NCI-H748 (cell line): Measurements from ENCODE around the gene SLCO3A1.

Source experiments
- DNase-seq: peaks from one replicate; lab custom pipeline; 2025; ENCODE audit not compliant: unreplicated experiment; lab: John Stamatoyannopoulos, UW

Gene SLCO3A1

DNA sequence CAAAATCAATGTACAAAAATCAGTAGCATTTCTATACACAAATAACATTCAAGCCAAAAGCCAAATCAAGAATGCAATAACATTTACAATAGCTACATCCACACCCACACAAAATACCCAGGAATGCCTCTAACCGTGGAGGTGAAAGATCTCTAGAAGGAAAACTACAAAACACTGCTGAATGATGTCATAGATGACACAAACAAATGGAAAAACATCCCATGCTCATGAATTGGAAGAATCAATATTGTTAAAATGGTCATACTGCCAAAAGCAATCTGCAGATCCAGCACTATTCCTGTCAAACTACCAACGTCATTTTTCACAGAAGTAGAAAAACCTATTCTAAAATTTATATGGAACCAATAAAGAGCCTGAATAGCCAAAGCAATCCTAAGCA, 143.7 kb downstream of the SLCO3A1 start:
- DNase-seq: no peak

DNA sequence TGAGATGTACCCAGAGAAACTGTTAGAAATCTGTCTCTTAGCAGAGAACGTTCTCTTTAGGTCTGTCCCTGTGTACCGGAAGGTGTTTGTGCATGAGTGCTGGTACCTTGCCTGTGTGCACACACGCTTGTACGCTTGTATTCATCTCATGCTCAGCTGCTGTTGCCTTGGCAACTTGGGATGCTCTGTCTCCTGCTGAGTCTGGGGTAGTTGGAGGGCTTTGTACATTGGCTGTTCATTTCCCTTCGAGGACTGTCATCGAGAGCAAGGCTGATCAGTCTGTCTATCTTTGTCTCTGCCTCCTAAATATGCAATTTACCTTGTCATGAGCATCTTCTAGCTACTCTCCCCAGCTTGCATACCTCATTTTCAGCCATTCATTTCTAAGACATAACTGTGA, 147.2 kb downstream of the SLCO3A1 start:
- peak; percentile 93 for DNase-seq

DNA sequence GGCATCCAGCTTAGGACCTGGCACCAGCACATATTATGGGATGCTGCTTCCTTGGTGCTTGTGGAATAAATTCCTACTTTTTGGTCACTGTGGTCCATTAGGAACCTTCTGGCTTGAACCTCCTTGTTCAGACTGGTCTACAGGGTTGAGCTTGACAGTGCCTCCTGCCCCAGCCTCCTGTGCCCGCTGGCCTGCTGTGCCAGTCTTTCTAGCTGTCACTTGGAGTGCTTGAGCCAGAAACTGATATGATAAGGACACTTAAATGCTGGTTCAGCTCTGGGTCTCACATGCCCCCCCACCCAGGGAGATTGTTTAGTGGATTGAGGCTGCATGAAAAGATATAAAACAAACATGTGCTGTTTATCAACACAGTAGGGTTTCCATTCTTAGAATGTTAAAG, 147.8 kb downstream of the SLCO3A1 start:
- DNase-seq: peak; percentile 89

DNA sequence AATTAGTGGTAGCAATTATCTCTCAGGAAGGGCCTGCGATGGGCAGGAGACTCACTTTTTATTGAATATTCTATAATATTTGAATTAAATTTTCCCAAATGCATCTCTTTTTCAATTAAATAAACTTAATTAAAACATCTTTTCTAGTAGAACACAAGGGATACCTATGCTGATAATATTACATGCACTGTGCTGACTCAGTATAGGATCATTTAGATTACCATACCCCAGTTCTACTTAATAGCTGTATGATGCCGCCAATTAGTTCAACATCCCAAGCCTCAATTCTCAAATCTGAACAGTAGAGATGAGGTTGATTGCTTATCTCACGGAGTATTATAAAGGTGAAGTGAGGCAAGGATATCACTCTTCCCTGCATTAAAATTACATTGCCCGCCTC, 149.2 kb downstream of the SLCO3A1 start:
- no peak for DNase-seq

DNA sequence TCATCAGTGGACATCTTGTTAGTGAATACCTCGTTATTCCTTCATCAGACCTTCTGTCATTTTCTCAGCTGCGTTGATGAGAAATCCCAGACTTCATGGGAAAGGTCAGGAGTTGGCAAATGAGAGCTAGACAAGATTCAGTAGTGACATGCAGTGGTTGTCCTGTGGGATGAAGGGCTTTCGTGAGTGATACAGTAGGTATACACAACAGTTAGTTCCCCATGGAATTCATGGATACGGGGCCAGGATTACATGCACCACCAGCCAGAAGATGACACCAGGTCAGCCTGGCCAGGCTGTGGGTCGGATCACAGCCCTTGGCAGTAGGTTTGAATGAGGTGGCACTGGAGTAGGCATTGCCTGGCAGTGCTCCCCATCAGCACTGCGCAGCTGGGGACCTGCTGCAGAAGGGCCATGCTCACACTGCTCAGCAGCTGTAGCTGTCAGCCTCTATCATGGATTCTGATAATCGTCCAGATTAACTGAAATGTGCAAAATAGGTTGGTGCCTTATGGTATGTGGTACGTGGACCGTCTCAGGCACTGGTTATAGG, 150.1 kb downstream of the SLCO3A1 start:
- DNase-seq: no peak

DNA sequence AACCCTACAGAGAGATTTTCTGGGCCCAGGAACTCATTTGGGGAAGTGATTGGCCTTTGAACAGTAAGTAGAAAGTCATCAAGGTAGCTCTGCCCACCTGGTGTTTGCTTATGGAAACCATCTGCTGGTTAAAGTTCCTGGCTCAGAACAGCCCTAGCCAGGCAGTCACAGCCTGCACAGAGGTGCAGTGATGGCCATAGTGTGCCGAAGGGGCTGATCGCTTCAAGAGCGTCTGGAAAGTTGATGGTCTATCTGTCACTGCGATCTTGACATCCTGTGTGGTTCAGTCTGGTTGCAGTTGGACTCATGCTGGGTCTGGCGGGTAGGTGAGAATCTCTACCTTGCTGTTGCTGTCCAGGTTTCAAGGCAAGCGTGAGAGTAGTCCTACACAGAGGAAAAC, 151.6 kb downstream of the SLCO3A1 start:
- peak; percentile 78 for DNase-seq

DNA sequence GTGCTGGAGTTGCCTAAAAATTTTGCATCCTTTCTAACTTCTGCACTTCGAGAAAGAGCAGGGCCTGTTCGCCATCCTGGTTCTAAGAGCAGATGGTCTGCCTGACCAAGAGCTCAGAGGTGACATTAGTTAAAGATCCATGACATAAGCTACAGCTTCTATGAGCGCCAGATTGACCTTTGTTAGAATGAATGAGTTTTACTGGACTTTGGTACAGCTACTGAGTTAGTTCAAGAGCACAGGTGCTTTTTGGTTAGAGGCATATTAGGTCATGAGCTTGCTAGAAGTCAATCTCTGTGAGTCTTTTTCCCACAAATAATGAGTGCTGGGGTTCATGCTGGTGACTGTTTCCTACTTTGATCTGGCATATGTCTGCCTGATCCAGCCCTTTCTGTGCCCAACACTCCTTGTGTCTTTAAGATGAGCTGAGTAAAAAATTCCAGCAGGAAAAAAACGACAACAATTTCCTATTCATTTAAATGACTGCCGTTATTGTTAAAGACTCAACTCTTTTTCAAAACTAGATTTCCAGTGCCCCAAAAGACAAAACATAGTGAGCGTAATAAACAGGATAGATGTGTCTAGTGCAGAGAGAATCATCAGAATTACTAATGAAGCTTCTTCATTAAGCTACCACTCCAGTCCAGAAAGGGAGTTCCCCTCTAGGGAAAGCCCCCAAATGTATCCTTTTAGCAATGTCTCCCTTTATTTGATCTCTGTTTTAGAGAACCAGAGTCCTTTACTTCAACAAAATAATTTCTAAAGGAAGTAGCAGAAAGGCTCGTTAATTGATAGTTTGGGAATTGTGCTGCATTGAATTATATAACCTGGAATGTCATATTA, 152.9 kb downstream of the SLCO3A1 start:
- no peak for DNase-seq

DNA sequence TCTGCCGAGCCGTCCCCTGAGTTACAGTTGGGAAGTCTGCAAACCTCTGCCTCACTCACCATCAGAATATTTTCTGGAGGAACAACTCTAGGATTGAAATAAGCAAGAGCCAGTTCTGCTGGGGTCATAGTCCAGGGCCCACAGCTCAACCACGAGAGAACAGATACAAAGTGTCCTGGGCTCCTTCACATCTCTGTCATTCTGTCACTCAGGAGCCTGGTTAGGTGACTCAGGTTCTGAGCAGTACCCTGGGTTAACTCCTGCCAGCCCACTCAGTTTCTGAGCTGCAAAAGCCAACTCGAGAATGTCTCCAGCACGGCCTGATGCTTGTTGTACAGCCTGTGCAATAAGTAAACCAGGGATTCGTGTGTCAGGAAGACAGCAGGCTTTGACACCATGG, 155.7 kb downstream of the SLCO3A1 start:
- DNase-seq: no peak

DNA sequence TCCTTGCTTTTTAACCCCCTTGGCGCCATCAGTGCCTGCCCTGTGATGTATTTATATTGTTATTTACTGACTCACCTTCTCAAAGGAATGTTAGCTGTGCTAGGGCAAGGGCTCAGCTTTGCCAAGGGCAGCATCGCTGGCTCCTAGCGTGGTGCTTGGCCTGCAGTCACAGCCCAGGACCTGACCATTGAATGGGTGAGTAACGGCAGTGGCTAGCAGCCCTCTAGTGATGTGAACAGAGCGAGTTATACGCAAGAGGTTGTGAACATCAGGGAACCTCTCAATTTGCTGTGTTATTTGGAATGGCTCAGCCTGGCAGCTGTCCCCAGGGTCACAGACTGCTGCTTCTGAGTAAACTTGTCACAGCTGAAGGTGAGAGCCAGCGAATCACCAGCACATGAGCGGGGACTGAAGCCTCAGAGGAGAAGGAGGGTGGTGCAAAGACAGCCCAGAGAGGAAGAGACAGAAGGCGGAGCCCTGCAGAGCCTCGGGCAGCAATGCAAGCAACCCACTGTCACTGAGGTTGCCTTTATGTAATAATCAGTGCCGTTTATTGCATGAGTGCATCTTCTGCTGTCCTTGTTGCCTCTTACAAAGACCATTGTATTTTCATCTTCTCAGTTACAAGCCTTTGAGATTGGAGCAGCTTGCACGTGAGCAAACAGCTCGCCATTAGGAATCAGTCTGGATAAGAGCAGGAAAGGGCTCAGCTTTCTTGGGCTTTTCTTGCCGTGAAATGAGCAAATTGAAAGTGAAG, 158.3 kb downstream of the SLCO3A1 start:
- no peak for DNase-seq

DNA sequence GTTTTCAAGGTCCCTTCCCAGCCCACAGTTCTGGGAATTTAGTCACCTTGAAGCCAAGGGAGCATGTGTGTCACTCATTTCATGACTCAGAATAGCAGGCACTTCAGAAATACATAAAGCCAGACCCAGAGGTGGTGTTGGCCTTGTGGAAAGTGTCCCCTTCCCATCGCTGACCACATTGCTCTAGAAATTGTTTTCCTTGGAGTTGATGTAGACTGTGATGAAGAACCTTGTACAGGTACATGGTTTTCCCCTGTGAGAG, 158.8 kb downstream of the SLCO3A1 start:
- DNase-seq: no peak

DNA sequence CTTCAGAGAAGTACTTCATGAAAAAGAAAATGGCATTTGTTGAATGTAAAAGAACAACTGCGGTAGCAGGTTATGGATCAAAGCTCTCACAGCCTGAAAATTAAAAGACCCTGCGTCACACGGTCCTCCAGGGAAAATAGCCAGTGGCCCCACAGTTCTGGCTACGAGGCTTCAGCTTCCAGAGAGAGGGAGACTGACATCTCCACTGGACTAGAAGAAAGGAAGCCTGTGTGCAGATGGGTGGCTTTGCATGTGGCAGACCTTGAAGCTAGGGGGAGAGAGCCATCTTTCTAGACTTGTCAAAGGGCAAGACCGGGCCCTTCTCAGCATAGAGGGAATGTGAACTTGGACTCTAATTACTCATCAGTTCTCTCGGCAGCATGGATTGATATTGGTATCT, 159.4 kb downstream of the SLCO3A1 start:
- DNase-seq: no peak

DNA sequence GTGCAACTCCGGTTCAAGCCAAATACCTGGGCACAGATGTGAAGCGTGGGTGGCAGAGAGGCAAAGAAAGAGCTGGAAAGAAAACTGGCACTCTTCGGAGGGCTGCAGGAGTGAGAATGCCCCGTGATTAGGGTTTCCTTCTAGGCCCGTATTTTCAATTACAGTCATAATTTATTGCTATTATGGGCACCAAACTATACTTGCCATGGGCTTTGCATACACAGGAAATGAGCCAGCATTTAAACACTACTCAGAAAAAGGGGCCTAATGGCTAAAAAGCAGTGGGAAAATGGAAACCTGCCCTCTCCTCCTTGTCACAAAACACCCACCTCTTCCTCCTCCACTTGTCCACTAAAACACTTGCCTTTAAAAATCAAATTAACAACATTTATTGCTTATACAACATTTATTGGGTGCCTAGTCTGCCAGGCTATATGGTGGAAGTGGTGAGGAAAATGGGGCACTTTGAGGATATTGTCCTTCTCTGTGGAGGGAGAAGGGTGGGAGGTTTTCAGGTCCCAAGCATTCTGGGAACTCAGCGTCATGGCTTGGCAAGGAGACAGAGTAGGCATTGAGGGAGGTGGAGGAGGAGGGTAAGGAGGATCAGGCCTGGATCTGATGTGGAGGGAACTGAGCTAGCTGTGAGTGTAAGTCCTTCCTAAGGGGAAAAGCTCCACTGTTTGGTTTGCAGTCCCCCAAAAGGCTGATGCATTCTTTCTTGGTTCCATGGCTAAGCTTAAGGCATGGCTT, 160.9 kb downstream of the SLCO3A1 start:
- no peak for DNase-seq

DNA sequence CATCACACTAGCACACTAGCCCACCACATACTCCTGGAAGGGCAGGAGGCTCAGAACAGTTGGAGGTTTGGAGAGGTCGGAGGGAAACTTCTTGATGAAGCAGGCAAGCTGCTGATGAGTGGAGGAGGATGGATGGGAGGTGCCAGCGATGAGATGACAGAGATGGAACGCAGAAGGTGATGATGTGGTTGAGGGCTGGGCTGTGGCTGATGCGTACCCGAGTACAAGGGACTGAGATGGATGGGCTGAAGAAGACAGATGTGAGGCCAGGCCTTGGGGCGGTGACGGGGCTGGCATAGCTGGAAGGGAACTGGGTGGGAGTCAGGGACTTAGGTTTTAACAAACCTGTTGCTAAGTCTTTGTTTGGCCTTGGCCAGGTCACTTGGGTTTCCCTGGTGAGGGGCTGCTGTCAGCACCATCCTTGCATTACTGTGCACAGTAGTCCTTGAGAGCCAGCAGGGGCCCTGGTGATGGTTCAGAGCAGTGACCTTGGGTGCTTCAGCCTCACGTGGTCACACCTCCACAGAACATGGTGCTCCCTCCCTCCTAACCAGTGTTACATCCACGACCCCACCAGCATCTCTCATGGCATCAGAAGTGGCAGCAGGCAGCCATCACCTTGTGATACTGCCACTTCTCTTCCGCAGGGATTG, 164.5 kb downstream of the SLCO3A1 start:
- DNase-seq: no peak

DNA sequence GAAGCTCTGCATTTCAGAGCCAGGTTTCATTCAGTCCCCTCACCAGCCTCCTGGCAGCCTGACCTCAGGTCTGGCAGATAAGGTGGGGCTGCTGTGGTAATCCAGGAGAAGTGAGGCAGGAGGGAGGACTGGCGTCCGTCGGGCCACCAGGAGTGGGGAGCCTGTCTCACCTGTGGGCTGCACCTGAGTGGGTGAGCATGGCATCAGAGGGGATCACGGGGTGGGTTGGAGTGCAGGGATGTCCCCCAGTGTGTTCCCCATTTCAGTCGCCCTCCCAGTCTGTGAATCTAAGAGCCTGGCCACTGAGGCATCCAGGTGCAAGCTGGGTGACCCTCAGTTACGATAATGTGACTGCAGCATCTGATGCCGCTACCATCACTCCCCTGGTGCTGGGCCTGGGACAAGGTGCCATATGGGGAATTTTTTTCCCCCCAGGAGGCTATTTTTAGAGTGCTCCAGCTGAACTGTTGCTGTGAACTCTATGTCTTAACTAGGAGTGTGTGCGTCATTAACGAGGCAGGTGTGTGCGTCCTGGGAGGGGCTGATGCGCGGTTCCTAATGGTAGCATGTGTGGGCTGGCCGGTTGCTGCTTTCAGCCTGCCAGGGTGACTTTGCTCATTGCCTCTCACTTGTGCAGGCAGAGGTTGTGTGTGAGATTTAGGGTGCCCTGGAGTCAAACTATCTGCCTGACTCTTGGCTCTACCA, 165.2 kb downstream of the SLCO3A1 start:
- DNase-seq: peak; percentile 51

DNA sequence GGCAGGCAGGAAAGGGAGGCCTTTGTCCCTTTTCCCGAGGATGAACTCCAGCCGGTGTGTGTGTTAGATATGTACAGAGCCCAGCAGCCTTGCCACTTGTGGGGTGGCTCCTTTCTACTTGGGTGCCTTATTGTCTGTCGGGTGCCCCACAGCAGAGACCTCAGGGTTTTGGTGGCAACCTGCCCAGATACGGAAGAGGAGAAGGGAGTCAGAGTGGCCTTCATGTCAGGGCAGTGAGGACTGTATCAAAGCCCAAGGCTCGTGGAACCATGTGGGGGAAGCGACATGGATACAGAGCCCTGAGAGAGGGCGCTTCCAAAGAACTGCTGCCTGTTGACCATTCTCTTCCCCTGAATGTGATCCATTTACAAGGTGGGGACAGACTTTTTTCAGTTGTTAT, 166.2 kb downstream of the SLCO3A1 start:
- DNase-seq: no peak

DNA sequence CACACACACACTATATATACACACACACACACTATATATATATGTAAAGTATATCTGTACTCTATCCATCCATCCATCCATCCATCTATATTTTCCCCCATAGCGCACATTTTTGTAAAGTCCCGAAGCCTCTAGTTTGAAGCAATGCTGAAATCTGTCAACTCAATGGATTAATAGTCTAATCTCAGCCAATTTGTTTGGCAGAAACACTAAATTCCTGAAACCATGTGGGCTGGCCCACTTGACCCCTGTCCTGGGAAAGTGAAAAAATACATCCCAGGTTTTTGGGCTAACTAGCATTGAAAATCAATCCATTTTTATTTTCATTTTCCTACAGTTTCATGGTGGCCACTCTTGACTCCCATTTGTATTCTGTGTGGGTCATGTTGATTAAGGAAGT, 166.7 kb downstream of the SLCO3A1 start:
- no peak for DNase-seq

DNA sequence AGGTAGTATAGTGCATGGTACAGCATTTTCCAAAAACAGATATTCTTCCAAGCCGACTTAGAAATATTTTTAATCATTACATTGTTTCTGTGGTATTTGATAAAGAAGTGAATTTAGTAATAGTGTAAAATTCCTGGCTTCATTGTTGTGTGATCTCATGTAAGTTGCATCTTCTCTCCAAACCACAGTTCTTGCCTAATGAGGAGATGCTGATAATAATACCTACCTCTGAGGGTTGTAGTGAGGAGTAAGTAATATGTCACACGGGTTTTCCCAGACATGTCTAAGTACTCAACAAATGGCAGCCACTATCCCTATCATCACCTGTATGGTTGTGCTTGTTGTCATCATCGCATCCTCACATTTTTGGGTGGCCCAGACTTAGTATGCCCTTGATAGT, 167.3 kb downstream of the SLCO3A1 start:
- DNase-seq: no peak

DNA sequence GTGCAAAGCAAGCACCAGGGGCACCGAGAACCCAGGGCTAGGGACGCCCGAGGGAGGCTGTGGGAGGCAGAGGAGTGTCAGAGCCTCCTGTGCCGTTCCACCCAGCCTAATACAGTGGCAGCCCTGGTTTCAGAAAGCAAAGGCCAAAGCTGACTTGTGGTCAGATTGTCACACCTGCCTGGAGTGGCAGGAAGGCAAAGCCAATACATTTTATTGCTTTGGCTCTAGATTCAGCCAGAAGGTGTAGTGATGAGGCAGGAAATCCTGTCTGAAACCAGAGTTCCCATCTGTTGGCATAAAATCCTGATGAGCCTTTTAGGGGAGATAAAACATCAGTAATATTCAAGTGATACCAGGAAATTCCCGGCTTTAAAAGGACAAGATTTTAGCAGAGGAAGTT, 168.3 kb downstream of the SLCO3A1 start:
- DNase-seq: no peak

DNA sequence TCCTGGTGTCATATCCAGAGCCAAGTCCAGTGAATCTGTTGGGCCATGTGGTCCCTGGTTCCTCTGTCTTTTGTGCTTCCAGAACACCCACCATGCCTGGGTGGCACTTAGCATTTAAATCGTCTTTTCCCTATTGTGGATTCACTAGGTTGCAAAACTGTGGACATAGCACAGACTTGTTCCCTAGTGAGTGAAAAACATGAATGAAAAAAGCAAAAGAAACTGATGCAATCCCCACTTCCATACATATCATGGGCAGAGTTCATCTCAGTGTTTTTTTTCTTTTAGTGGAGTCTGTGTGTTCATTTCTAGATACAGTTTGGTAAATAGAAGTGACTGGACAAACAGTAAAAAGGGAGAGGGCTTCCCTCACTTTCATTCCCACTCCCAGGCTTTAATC, 170.5 kb downstream of the SLCO3A1 start:
- DNase-seq: no peak

DNA sequence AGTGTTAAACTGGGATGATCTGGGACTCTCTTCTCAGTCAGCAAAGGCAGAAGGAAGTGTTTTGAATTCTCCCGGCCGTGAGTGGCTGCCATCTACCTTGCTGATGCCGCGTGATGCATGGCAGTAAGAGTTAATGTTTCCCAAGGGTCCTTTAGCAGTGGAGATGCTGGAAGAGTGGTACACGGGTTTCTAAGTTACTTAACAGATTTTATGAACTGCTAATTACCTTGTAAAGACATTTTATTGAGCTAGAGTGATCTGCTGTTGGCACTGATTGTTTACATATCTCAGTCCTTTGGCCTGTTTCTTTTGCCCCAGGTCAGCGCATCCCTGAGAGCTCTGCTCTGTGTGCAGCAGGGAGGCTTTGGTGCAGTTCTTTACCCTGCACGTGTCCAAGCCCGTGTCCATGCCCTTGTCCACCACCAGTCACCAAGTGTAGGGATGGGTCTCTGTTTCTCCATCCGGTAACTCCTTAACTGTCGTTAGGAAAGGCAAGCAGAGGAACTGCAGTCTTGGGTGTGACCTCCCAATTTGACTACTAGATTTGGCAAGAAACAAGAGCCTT, 172.3 kb downstream of the SLCO3A1 start:
- no peak for DNase-seq
